H9 (cell line): ENCODE data around the gene CPLANE1. TPM values are rescaled to one million over a fixed set of nuclear protein-coding genes. Genes with fewer than 3 reads are reported as not detected.

Experiments
- DNase-seq: peaks from one replicate; pipeline ENCODE4 v3.0.0-alpha.2; 2017
- H2AFZ ChIP-seq: one replicate; pipeline ENCODE4 v1.6.1; 2013; ENCODE audit warnings: mild to moderate bottlenecking, low read length, control low read depth, moderate library complexity
- H2AK5ac ChIP-seq: 2 replicates; pipeline ENCODE4 v1.6.1; 2013; ENCODE audit warnings: low read length, control low read depth, mixed read lengths; ENCODE audit not compliant: insufficient read length
- H2BK120ac ChIP-seq: one replicate; pipeline ENCODE4 v1.6.1; 2013; ENCODE audit warnings: low read depth, mild to moderate bottlenecking, low read length, control low read depth, inconsistent platforms; ENCODE audit not compliant: poor library complexity, severe bottlenecking
- H2BK12ac ChIP-seq: 2 replicates; pipeline ENCODE4 v1.6.1; 2013; ENCODE audit warnings: low read length, control low read depth, mixed read lengths, low read depth; ENCODE audit not compliant: insufficient read length
- H2BK15ac ChIP-seq: 2 replicates; pipeline ENCODE4 v1.6.1; 2013; ENCODE audit warnings: low read depth, low read length, control low read depth
- H2BK20ac ChIP-seq: one replicate; pipeline ENCODE4 v1.6.1; 2013; ENCODE audit warnings: low read depth, mild to moderate bottlenecking, low read length, control low read depth, inconsistent platforms; ENCODE audit not compliant: poor library complexity, severe bottlenecking
- H2BK5ac ChIP-seq: 2 replicates; pipeline ENCODE4 v1.6.1; 2013; ENCODE audit warnings: low read length, control low read depth, mixed read lengths; ENCODE audit not compliant: insufficient read length
- H3K14ac ChIP-seq: 2 replicates; pipeline ENCODE4 v1.6.1; 2013; ENCODE audit warnings: low read length, control low read depth; ENCODE audit not compliant: insufficient read depth
- H3K18ac ChIP-seq: 2 replicates; pipeline ENCODE4 v1.6.1; 2013; ENCODE audit warnings: low read depth, mild to moderate bottlenecking, mixed read lengths, low read length, control low read depth; ENCODE audit not compliant: insufficient read length
- H3K23ac ChIP-seq: 2 replicates; pipeline ENCODE4 v1.6.1; 2013; ENCODE audit warnings: low read length, control low read depth, mixed read lengths, low read depth; ENCODE audit not compliant: insufficient read length
- H3K23me2 ChIP-seq: 2 replicates; pipeline ENCODE4 v1.6.1; 2013; ENCODE audit warnings: low read depth, mild to moderate bottlenecking, mixed read lengths, low read length, control low read depth; ENCODE audit not compliant: insufficient read length, poor library complexity, severe bottlenecking
- H3K27ac ChIP-seq: 2 replicates; pipeline ENCODE4 v1.5.1; 2013; ENCODE audit warnings: low read length, control low read depth, mixed read lengths, low read depth; ENCODE audit not compliant: insufficient read length
- H3K27me3 ChIP-seq: 2 replicates; pipeline ENCODE4 v1.6.1; 2013; ENCODE audit warnings: low read length, control low read depth, inconsistent platforms; ENCODE audit not compliant: insufficient read depth
- H3K4ac ChIP-seq: 2 replicates; pipeline ENCODE4 v1.6.1; 2013; ENCODE audit warnings: low read depth, mild to moderate bottlenecking, control low read depth, inconsistent platforms, low read length, moderate library complexity
- H3K4me1 ChIP-seq: 2 replicates; pipeline ENCODE4 v1.6.1; 2013; ENCODE audit warnings: low read length, control low read depth, inconsistent platforms; ENCODE audit not compliant: insufficient read depth
- H3K4me2 ChIP-seq: 2 replicates; pipeline ENCODE4 v1.6.1; 2013; ENCODE audit warnings: low read length, control low read depth, mixed read lengths; ENCODE audit not compliant: insufficient read length, insufficient read depth
- H3K56ac ChIP-seq: 2 replicates; pipeline ENCODE4 v1.6.1; 2013; ENCODE audit warnings: low read depth, mild to moderate bottlenecking, mixed read lengths, low read length, control low read depth; ENCODE audit not compliant: insufficient read length
- H3K79me1 ChIP-seq: 2 replicates; pipeline ENCODE4 v1.6.1; 2013; ENCODE audit warnings: low read depth, mild to moderate bottlenecking, moderate library complexity, low read length, control low read depth, inconsistent platforms; ENCODE audit not compliant: insufficient read depth, poor library complexity, severe bottlenecking
- H3K79me2 ChIP-seq: 2 replicates; pipeline ENCODE4 v1.6.1; 2013; ENCODE audit warnings: low read length, control low read depth, inconsistent platforms; ENCODE audit not compliant: insufficient read depth
- H3K9ac ChIP-seq: 2 replicates; pipeline ENCODE4 v1.6.1; 2013; ENCODE audit warnings: low read length, control low read depth, mixed read lengths; ENCODE audit not compliant: insufficient read length; ENCODE audit errors: extremely low read depth
- H3K9me3 ChIP-seq: one replicate; pipeline ENCODE4 v1.6.1; 2013; ENCODE audit warnings: low read depth, low read length, inconsistent platforms; ENCODE audit not compliant: control insufficient read depth
- H3T11ph ChIP-seq: one replicate; pipeline ENCODE4 v1.6.1; 2013; ENCODE audit warnings: mild to moderate bottlenecking, low read length, control low read depth, inconsistent platforms
- H4K20me1 ChIP-seq: one replicate; pipeline ENCODE4 v1.6.1; 2013; ENCODE audit not compliant: control insufficient read depth, insufficient read length, insufficient read depth
- H4K5ac ChIP-seq: 2 replicates; pipeline ENCODE4 v1.6.1; 2013; ENCODE audit warnings: low read depth, mild to moderate bottlenecking, mixed read lengths, low read length, control low read depth; ENCODE audit not compliant: insufficient read length
- H4K8ac ChIP-seq: replicated peaks from 2 replicates; pipeline ENCODE4 v1.6.1; 2013; ENCODE audit warnings: low read length, control low read depth, mixed read lengths, low read depth; ENCODE audit not compliant: insufficient read length
- H4K91ac ChIP-seq: 2 replicates; pipeline ENCODE4 v1.6.1; 2013; ENCODE audit warnings: low read depth, mild to moderate bottlenecking, moderate library complexity, mixed read lengths, low read length, control low read depth; ENCODE audit not compliant: insufficient read length
- H3K27ac Mint-ChIP-seq, 3 experiments: 2 replicates in 2 of 3; 3 replicates in 1 of 3; pipeline ENCODE4 v1.8.0; 2020 to 2021; ENCODE audit warnings: mixed read lengths in 3 of 3, mild to moderate bottlenecking in 1 of 3, moderate library complexity in 1 of 3
- H3K27me3 Mint-ChIP-seq: 2 replicates; pipeline ENCODE4 v1.8.0; 2021; ENCODE audit warnings: low read depth, mild to moderate bottlenecking, moderate library complexity, mixed read lengths
- H3K36me3 Mint-ChIP-seq, 3 experiments: 2 replicates in 2 of 3; 3 replicates in 1 of 3; pipeline ENCODE4 v1.8.0; 2020 to 2021; ENCODE audit warnings: low read depth in 3 of 3, mixed read lengths in 3 of 3; ENCODE audit not compliant: insufficient read depth in 1 of 3
- H3K4me1 Mint-ChIP-seq, 2 experiments: 2 replicates each; pipeline ENCODE4 v1.8.0; 2020; ENCODE audit warnings: mixed read lengths in 2 of 2
- H3K4me3 Mint-ChIP-seq, 2 experiments: 2 replicates in 1 of 2; 3 replicates in 1 of 2; pipeline ENCODE4 v1.8.0; 2020 to 2021; ENCODE audit warnings: mild to moderate bottlenecking in 2 of 2, mixed read lengths in 2 of 2, moderate library complexity in 1 of 2
- H3K9me3 Mint-ChIP-seq, 2 experiments: 2 replicates in 1 of 2; 3 replicates in 1 of 2; pipeline ENCODE4 v1.8.0; 2020; ENCODE audit warnings: mild to moderate bottlenecking in 2 of 2, mixed read lengths in 2 of 2, moderate library complexity in 1 of 2
- WGBS: extraction: QIAGEN DNeasy Blood & Tissue Kit; methylation state at CpG from one replicate; pipeline ENCODE4 v1.1.7; 2013; ENCODE audit warnings: missing lambda C conversion rate, low lambda C conversion rate, mixed read lengths; ENCODE audit not compliant: insufficient read length; ENCODE audit errors: extremely low coverage; 5-methylcytosine and 5-hydroxymethylcytosine counted together
- total RNA-seq: library from RNA; stranded (reverse); gene quantifications from 2 replicates; pipeline ENCODE4 v1.2.1, GENCODE V29; 2021
- TF ChIP-seq, protein P1 (sequence below): fragments of 200-600 bp; sonication (generic); conservative IDR thresholded peaks from 3 replicates; pipeline ENCODE4 v1.8.0; 2021; ENCODE audit warnings: antibody characterized with exemption, mild to moderate bottlenecking

Gene CPLANE1
- total RNA-seq, 1 experiment from 2014 or later: 11.6 TPM

DNA sequence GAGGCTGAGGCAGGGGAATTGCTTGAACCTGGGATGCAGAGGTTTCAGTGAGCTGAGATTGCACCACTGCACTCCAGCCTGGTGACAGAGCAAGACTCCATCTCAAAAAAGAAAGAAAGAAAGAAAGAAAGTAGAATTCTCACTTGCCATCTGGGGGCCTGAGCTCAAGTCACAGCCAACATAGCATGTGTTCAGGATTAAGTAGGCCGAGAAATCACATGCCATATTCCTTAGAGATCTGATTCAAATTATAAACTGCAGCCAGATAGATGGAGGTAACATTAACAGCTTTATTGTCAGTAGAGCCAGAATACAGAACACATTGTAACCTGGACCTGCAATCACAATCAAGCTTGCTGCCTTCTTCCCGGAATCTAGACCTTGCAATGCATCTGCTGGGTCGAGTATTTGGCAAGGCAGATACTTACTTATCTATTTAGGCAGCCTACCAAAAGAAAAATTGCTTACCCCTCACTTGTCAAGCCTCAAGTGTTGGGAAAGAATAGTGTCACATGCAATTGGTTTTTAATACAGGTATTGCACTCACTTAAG is 173.7 kb downstream of the CPLANE1 start:
- no peak overlapping the region for H4K5ac ChIP-seq
- TF ChIP-seq, protein P1, sequence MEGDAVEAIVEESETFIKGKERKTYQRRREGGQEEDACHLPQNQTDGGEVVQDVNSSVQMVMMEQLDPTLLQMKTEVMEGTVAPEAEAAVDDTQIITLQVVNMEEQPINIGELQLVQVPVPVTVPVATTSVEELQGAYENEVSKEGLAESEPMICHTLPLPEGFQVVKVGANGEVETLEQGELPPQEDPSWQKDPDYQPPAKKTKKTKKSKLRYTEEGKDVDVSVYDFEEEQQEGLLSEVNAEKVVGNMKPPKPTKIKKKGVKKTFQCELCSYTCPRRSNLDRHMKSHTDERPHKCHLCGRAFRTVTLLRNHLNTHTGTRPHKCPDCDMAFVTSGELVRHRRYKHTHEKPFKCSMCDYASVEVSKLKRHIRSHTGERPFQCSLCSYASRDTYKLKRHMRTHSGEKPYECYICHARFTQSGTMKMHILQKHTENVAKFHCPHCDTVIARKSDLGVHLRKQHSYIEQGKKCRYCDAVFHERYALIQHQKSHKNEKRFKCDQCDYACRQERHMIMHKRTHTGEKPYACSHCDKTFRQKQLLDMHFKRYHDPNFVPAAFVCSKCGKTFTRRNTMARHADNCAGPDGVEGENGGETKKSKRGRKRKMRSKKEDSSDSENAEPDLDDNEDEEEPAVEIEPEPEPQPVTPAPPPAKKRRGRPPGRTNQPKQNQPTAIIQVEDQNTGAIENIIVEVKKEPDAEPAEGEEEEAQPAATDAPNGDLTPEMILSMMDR: no peak
- no peak overlapping the region for H4K8ac ChIP-seq
- H3K27ac Mint-ChIP-seq: no peak overlapping the region
- no peak overlapping the region for H2BK12ac ChIP-seq
- no peak overlapping the region for H3K9ac ChIP-seq
- H3K23ac ChIP-seq: no peak overlapping the region
- no peak overlapping the region for H3K14ac ChIP-seq
- DNase-seq: no peak
- H3K27ac ChIP-seq: no peak overlapping the region
- no peak overlapping the region for H2BK5ac ChIP-seq
- no peak overlapping the region for H2BK20ac ChIP-seq
- H3K23me2 ChIP-seq: no peaks in the 10 kb centered on the region
- no peaks in the 10 kb centered on the region for H3K79me2 ChIP-seq
- H3K27me3 Mint-ChIP-seq: no peaks in the 10 kb centered on the region
- H3T11ph ChIP-seq: no peak overlapping the region
- no peak overlapping the region for H3K18ac ChIP-seq
- peaks cover 0 to 4% (median 3%) of the 10 kb centered on the region in 3 experiments; a peak in 2 of 7 replicates for H3K36me3 Mint-ChIP-seq
- H3K56ac ChIP-seq: no peak overlapping the region
- H3K4me1 ChIP-seq: no peaks in the 10 kb centered on the region
- no CpG with 5 or more reads among the region's 3 CpGs for WGBS
- H3K9me3 Mint-ChIP-seq: no peaks in the 10 kb centered on the region
- no peaks in the 10 kb centered on the region for H4K20me1 ChIP-seq
- no peak overlapping the region for H2AFZ ChIP-seq
- H2AK5ac ChIP-seq: no peak overlapping the region
- no peak overlapping the region for H3K4me2 ChIP-seq
- H3K79me1 ChIP-seq: no peaks in the 10 kb centered on the region
- no peaks in the 10 kb centered on the region for H3K9me3 ChIP-seq
- H4K91ac ChIP-seq: no peak overlapping the region
- no peaks in the 10 kb centered on the region for H3K27me3 ChIP-seq
- H3K4me3 Mint-ChIP-seq: no peak overlapping the region
- no peak overlapping the region for H2BK15ac ChIP-seq
- no peak overlapping the region for H3K4ac ChIP-seq
- H3K4me1 Mint-ChIP-seq: no peaks in the 10 kb centered on the region
- H2BK120ac ChIP-seq: no peak overlapping the region
